GM18868 (cell line): Measurements from ENCODE around the gene BBLN.

Source experiments
- ATAC-seq: cut with Tn5 transposase; IDR thresholded peaks from one replicate; pipeline ENCODE4 v1.9.1; 2021; ENCODE audit warnings: mild to moderate bottlenecking, moderate library complexity; ENCODE audit not compliant: unreplicated experiment

Gene BBLN

GRCh38 chr9:128211186-128211980 is 51.3 kb downstream of the BBLN start:
- ATAC-seq, result no peak

GRCh38 chr9:128211981-128212281 is 51.9 kb downstream of the BBLN start:
- ATAC-seq, result no peak
